NT2/D1 (cell line): Measurements from ENCODE around the gene OR6B1.

Experiments used
- YY1 ChIP-seq: IDR thresholded peaks from 2 replicates; pipeline ENCODE4 v1.6.1; 2011; ENCODE audit not compliant: insufficient read length, insufficient read depth
- ZNF274 ChIP-seq: IDR thresholded peaks from 2 replicates; pipeline ENCODE4 v1.6.1; 2011; ENCODE audit warnings: mild to moderate bottlenecking, low read depth, low read length

- no peak for TF ChIP-seq ZNF274
- no peak for TF ChIP-seq YY1
These were observed 38.8 kb downstream of the OR6B1 start for GRCh38 chr7:144038887-144039286.
